GM23338 (cell line): ENCODE results near the gene MAN1C1. TPM values are rescaled to one million over a fixed set of nuclear protein-coding genes. Genes with fewer than 3 reads are reported as not detected.

Experiments used
- ATAC-seq: fragments of 200-7000 bp; cut with Tn5 transposase; 3 replicates; pipeline ENCODE4 v1.9.1; 2020
- DNase-seq: peaks from one replicate; pipeline ENCODE4 v3.0.0-alpha.2; 2015; ENCODE audit warnings: low spot score
- H2AFZ ChIP-seq: fragments of 200-600 bp; sonication (generic); 2 replicates; pipeline ENCODE4 v1.8.0; 2016; ENCODE audit warnings: antibody characterized with exemption, mild to moderate bottlenecking, moderate library complexity
- H3F3A ChIP-seq: fragments of 200-600 bp; sonication (generic); replicated peaks from 2 replicates; pipeline ENCODE4 v1.8.0; 2017; ENCODE audit warnings: antibody characterized with exemption, mixed run types, low read depth
- H3K27ac ChIP-seq: fragments of 200-600 bp; sonication (generic); 2 replicates; pipeline ENCODE4 v1.6.1; 2016; ENCODE audit warnings: low read depth
- H3K27me3 ChIP-seq: fragments of 200-600 bp; sonication (generic); 2 replicates; pipeline ENCODE4 v1.8.0; 2016; ENCODE audit warnings: mild to moderate bottlenecking, mixed run types, moderate library complexity; ENCODE audit not compliant: insufficient read depth
- H3K36me3 ChIP-seq: fragments of 200-600 bp; sonication (generic); 2 replicates; pipeline ENCODE4 v1.8.0; 2016; ENCODE audit warnings: mild to moderate bottlenecking; ENCODE audit not compliant: insufficient read depth
- H3K4me1 ChIP-seq: fragments of 200-600 bp; sonication (generic); 2 replicates; pipeline ENCODE4 v1.8.0; 2016; ENCODE audit warnings: mild to moderate bottlenecking, moderate library complexity; ENCODE audit not compliant: insufficient read depth
- H3K4me2 ChIP-seq: fragments of 200-600 bp; sonication (generic); 2 replicates; pipeline ENCODE4 v1.7.1; 2017; ENCODE audit warnings: mixed run types
- H3K4me3 ChIP-seq: fragments of 200-600 bp; sonication (generic); 2 replicates; pipeline ENCODE4 v1.6.1; 2016; ENCODE audit warnings: mixed run types
- H3K79me2 ChIP-seq: fragments of 200-600 bp; sonication (generic); replicated peaks from 2 replicates; pipeline ENCODE4 v1.8.0; 2017; ENCODE audit warnings: mild to moderate bottlenecking; ENCODE audit not compliant: insufficient read depth
- H3K9me2 ChIP-seq: fragments of 200-600 bp; sonication (generic); 2 replicates; pipeline ENCODE4 v1.8.0; 2017; ENCODE audit not compliant: insufficient read depth
- H4K20me1 ChIP-seq: fragments of 200-600 bp; sonication (generic); replicated peaks from 2 replicates; pipeline ENCODE4 v1.8.0; 2017; ENCODE audit warnings: mild to moderate bottlenecking; ENCODE audit not compliant: insufficient read depth
- H3K27ac Mint-ChIP-seq: 2 replicates; pipeline ENCODE4 v1.8.0; 2020; ENCODE audit warnings: inconsistent platforms, mild to moderate bottlenecking, moderate library complexity, mixed read lengths
- H3K27me3 Mint-ChIP-seq: 3 replicates; pipeline ENCODE4 v1.8.0; 2022; ENCODE audit warnings: low read depth, mild to moderate bottlenecking, moderate library complexity, mixed read lengths, inconsistent platforms; ENCODE audit not compliant: insufficient read depth, poor library complexity
- H3K36me3 Mint-ChIP-seq: 3 replicates; pipeline ENCODE4 v1.8.0; 2021; ENCODE audit warnings: low read depth, mild to moderate bottlenecking, inconsistent platforms, moderate library complexity, mixed read lengths
- H3K4me1 Mint-ChIP-seq: 3 replicates; pipeline ENCODE4 v1.8.0; 2020; ENCODE audit warnings: mild to moderate bottlenecking, inconsistent platforms, mixed read lengths
- H3K4me3 Mint-ChIP-seq: 3 replicates; pipeline ENCODE4 v1.8.0; 2021; ENCODE audit warnings: moderate library complexity, mild to moderate bottlenecking, inconsistent platforms, mixed read lengths
- H3K9me3 Mint-ChIP-seq: 3 replicates; pipeline ENCODE4 v1.8.0; 2020; ENCODE audit warnings: moderate library complexity, mild to moderate bottlenecking, inconsistent platforms, mixed read lengths
- CREB1 ChIP-seq: fragments of 250-450 bp; sonication (Bioruptor Pico); IDR thresholded peaks from 2 replicates; pipeline ENCODE4 v1.5.0; 2020; ENCODE audit warnings: low read depth, mild to moderate bottlenecking, moderate library complexity
- CTCF ChIP-seq, 2 experiments: fragments of 200-600 bp in 1 of 2; sonication (generic) in 1 of 2; conservative IDR thresholded peaks; 2 replicates each; pipeline versions ENCODE4 v1.5.1 to v1.6.1; 2016 to 2017; ENCODE audit warnings: antibody characterized with exemption in 2 of 2, low read depth in 2 of 2, mild to moderate bottlenecking in 2 of 2, moderate library complexity in 1 of 2
- ETS1 ChIP-seq: IDR thresholded peaks from 2 replicates; pipeline ENCODE4 v1.6.1; 2016; ENCODE audit warnings: antibody characterized with exemption
- EZH2 ChIP-seq: fragments of 200-600 bp; sonication (generic); IDR thresholded peaks from one replicate; pipeline ENCODE4 v1.8.0; 2017; ENCODE audit warnings: antibody characterized with exemption, mild to moderate bottlenecking, low read depth; ENCODE audit not compliant: unreplicated experiment
- EZH2phosphoT487 ChIP-seq: fragments of 200-600 bp; sonication (generic); IDR thresholded peaks from one replicate; pipeline ENCODE4 v1.8.1; 2018; ENCODE audit warnings: antibody characterized with exemption; ENCODE audit not compliant: unreplicated experiment
- JUNB ChIP-seq: IDR thresholded peaks from one replicate; pipeline ENCODE4 v1.6.1; 2016; ENCODE audit warnings: antibody characterized with exemption; ENCODE audit not compliant: unreplicated experiment
- NANOG ChIP-seq: IDR thresholded peaks from 2 replicates; pipeline ENCODE4 v1.6.1; 2016; ENCODE audit warnings: antibody characterized with exemption, borderline replicate concordance
- POLR2AphosphoS5 ChIP-seq: IDR thresholded peaks from 2 replicates; pipeline ENCODE4 v1.6.1; 2016; ENCODE audit warnings: antibody characterized with exemption, low read depth
- REST ChIP-seq: IDR thresholded peaks from one replicate; pipeline ENCODE4 v1.6.1; 2018; ENCODE audit warnings: antibody characterized with exemption; ENCODE audit not compliant: unreplicated experiment
- STAT1 ChIP-seq: IDR thresholded peaks from one replicate; pipeline ENCODE4 v1.6.1; 2016; ENCODE audit warnings: antibody characterized with exemption; ENCODE audit not compliant: unreplicated experiment
- ZNF114 ChIP-seq: fragments of 250-450 bp; sonication (Bioruptor Pico); IDR thresholded peaks from 2 replicates; pipeline ENCODE4 v1.5.0; 2020; ENCODE audit warnings: mild to moderate bottlenecking, moderate library complexity
- ZNF331 ChIP-seq: fragments of 250-450 bp; sonication (Bioruptor Pico); IDR thresholded peaks from 2 replicates; pipeline ENCODE4 v1.5.0; 2020; ENCODE audit warnings: low read depth, mild to moderate bottlenecking, moderate library complexity
- ZNF462 ChIP-seq: fragments of 250-450 bp; sonication (Bioruptor Pico); IDR thresholded peaks from 2 replicates; pipeline ENCODE4 v1.5.0; 2020; ENCODE audit warnings: mild to moderate bottlenecking, moderate library complexity
- polyA plus RNA-seq: library from polyadenylated mRNA; unstranded; fragments of >200 nt; fragmentation: Nextera tagmentation; extraction: Ambion mirVana; gene quantifications from 2 replicates; pipeline ENCODE4 v1.2.1, GENCODE V29; 2016
- total RNA-seq: library from RNA; depleted of rRNA; stranded (reverse); fragments of >200 nt; shearing (Covaris generic); gene quantifications from 2 replicates; pipeline ENCODE4 v1.2.3, GENCODE V29; 2014

The MAN1C1 gene
- total and polyA plus RNA-seq, 2 experiments from 2014 or later = 5.4 to 13.6 TPM

- H3K4me1 ChIP-seq = peaks cover 10% of the 10 kb centered on the region
- Mint-ChIP-seq H3K27ac (no peak overlapping the region), H3K9me3 (peaks cover 3% of the 10 kb centered on the region; the same call in 1 of the 3 replicates), H3K4me3 (no peak overlapping the region), H3K36me3 (no peaks in the 10 kb centered on the region), H3K27me3 (peaks cover 8% of the 10 kb centered on the region), H3K4me1 (peaks cover 36% of the 10 kb centered on the region)
- no peak overlapping the region for H3K4me3 ChIP-seq
- DNase-seq (peak; percentile 49), ATAC-seq (peak; percentile 49)
- peak overlapping the region; percentile 55; the same call in 1 of the 2 replicates for H3K4me2 ChIP-seq
- no peak for TF ChIP-seq EZH2
- TF ChIP-seq JUNB = no peak
- no peak for TF ChIP-seq NANOG
- no peak for TF ChIP-seq CTCF (conservative IDR thresholded peaks at IDR 0.05; ENCODE audit: low read depth in 2 of 2)
- no peak for TF ChIP-seq ZNF114 (CRISPR knock-in tag)
- no peak for TF ChIP-seq STAT1
- TF ChIP-seq ZNF331 = no peak
- TF ChIP-seq REST = no peak
- no peak for TF ChIP-seq CREB1 (CRISPR knock-in tag)
- TF ChIP-seq ZNF462 (CRISPR knock-in tag) = no peak
- no peak for TF ChIP-seq ETS1
- TF ChIP-seq POLR2AphosphoS5 = no peak
- no peak for TF ChIP-seq EZH2phosphoT487
- no peak overlapping the region for H2AFZ ChIP-seq
- no peaks in the 10 kb centered on the region for H4K20me1 ChIP-seq
- no peaks in the 10 kb centered on the region for H3F3A ChIP-seq
- no peaks in the 10 kb centered on the region; the same call in 1 of the 2 replicates for H3K9me2 ChIP-seq
- no peaks in the 10 kb centered on the region for H3K36me3 ChIP-seq
- H3K27ac ChIP-seq = no peak overlapping the region
- no peaks in the 10 kb centered on the region for H3K27me3 ChIP-seq
- no peaks in the 10 kb centered on the region; the same call in 1 of the 2 replicates for H3K79me2 ChIP-seq
Measured at GRCh38 chr1:25724966-25725365, 108.4 kb downstream of the MAN1C1 start.
